Heart right ventricle (tissue), 16 donors: Measurements from ENCODE around the gene CES2. TPM values are rescaled to one million over a fixed set of nuclear protein-coding genes. Genes with fewer than 3 reads are reported as not detected.

ENCODE experiments used
- ATAC-seq, 8 donors: fragments of 200-7000 bp; cut with Tn5 transposase; one replicate each; pipeline ENCODE4 v1.9.1; 2020; ENCODE audit warnings: mild to moderate bottlenecking in 8 of 8, moderate library complexity in 8 of 8, moderate number of reproducible peaks in 1 of 8
- DNase-seq, 2 donors: peaks; one replicate each; pipeline ENCODE4 v3.0.0-alpha.2; 2020
- H3K27ac ChIP-seq, 10 donors: fragments of 200-600 bp; sonication (generic) in 2 of 10; one replicate each; pipeline versions ENCODE4 v1.5.0 to v1.8.0; 2020 to 2022; ENCODE audit warnings: mild to moderate bottlenecking in 3 of 10
- H3K27me3 ChIP-seq, 7 donors: fragments of 200-600 bp; one replicate each; pipeline ENCODE4 v1.8.0; 2021 to 2022; ENCODE audit warnings: mild to moderate bottlenecking in 2 of 7
- H3K36me3 ChIP-seq, 9 donors: fragments of 200-600 bp; sonication (generic) in 1 of 9; one replicate each; pipeline versions ENCODE4 v1.5.0 to v1.8.0; 2020 to 2022; ENCODE audit warnings: mild to moderate bottlenecking in 2 of 9
- H3K4me1 ChIP-seq, 9 donors: fragments of 200-600 bp; sonication (generic) in 1 of 9; one replicate each; pipeline versions ENCODE4 v1.5.0 to v1.8.0; 2020 to 2022; ENCODE audit warnings: mild to moderate bottlenecking in 4 of 9
- H3K4me3 ChIP-seq, 10 donors: fragments of 200-600 bp; sonication (generic) in 2 of 10; one replicate each; pipeline versions ENCODE4 v1.5.0 to v1.8.0; 2020 to 2022; ENCODE audit warnings: mild to moderate bottlenecking in 7 of 10, moderate library complexity in 2 of 10
- H3K9me3 ChIP-seq, 11 donors: fragments of 200-600 bp in 10 of 11; sonication (generic) in 2 of 11; one replicate each; pipeline versions ENCODE4 v1.5.0 to v1.8.0; 2013 to 2022; ENCODE audit warnings: mild to moderate bottlenecking in 2 of 11, control low read depth in 1 of 11, moderate library complexity in 1 of 11
- CTCF ChIP-seq, 9 donors: fragments of 200-600 bp; sonication (generic) in 2 of 9; IDR thresholded peaks; one replicate each; pipeline versions ENCODE4 v1.5.0 to v1.8.0; 2021 to 2022; ENCODE audit warnings: antibody characterized with exemption in 9 of 9, mild to moderate bottlenecking in 5 of 9, moderate library complexity in 1 of 9
- WGBS, 2 donors: extraction: QIAGEN DNeasy Blood & Tissue Kit; methylation state at CpG; one replicate each; pipeline ENCODE4 v1.1.7; 2013; ENCODE audit warnings: inconsistent platforms in 1 of 2; 5-methylcytosine and 5-hydroxymethylcytosine counted together
- intact Hi-C, 10 donors: fragments of 100-400 bp; cut with DNase I; formaldehyde crosslinking; loops; one replicate each; pipeline versions ENCODE4 v1.11.1 to v1.14.2; 2022
- polyA plus RNA-seq, 2 donors: library from polyadenylated mRNA; stranded (reverse); fragments of 200-250 nt; gene quantifications; one replicate each; pipeline ENCODE4 v1.2.3, GENCODE V29; 2013
- total RNA-seq, 10 donors: library from RNA; stranded (reverse); fragmentation: NEBNext Ultra II Directional in 3 of 10; extraction: Animal tissue kit (Norgen Biotek cat#: 25700) in 3 of 10; gene quantifications; one replicate each; pipeline versions ENCODE4 v1.2.1 to v1.2.4, GENCODE V29; 2021 to 2023
- donor health status: Arrhythmogenic right ventricular cardiomyopathy.
- donor health status: ischemic (EF 13 %, LVEDD 7.1; RV severe dilation, severe dysfunction).
- donor health status: healthy with polysubstance abuse.
- donor health status: DM: no; HTN: yes; CAD: no.
- donor health status: DM: no; HTN: no; CAD: no.
- donor health status: ischemic (EF 25% LVEDD 6.9; RV normal size, moderate dysfunction).
- donor health status: ischemic (EF 25% LVEDD 5.7; RV mildly dilated, moderate dysfunction).
- donor health status: healthy.
- donor health status: DM: yes; HTN: yes; CAD: no.
- donor health status: Ischemic cardiomyopathy.
- donor health status: ischemic (EF 35%, LVEDD 5.7; RV mildly dilated, moderate dysfunction).
- donor health status: nonischemic (EF 11% LVEDD 7.7; RV severe dilation, severe dysfunction).
- donor health status: DM: yes; HTN: yes; CAD: no.
- donor health status: PGD.
- donor health status: ischemic (EF 29% LVEDD 5.4; RV normal size, mild dysfunction).
- donor health status: nonischemic (EF 23%, LVEDD 6.1; RV moderate dilation, normal function).

CES2 gene
- total and polyA plus RNA-seq, 12 donors = 25.1 to 194 (median 81.5) TPM

- Histone ChIP-seq H3K4me3 (peak overlapping the region in 8 of 10 donors; percentile 62 to 99 (median 91)), H3K9me3 (no peaks in the 10 kb centered on the region), H3K4me1 (peaks cover 21 to 57% (median 42%) of the 10 kb centered on the region in 9 donors), H3K27me3 (no peaks in the 10 kb centered on the region), H3K27ac (peak overlapping the region; percentile 39 to 99 (median 95)), H3K36me3 (peaks cover 0 to 65% (median 21%) of the 10 kb centered on the region in 9 donors)
- WGBS, 2 donors = 58 to 70% methylated on average over 6 of the region's 6 CpGs
- DNase-seq = no peak
- intact Hi-C loops = no loop called here
- no peak for TF ChIP-seq CTCF (IDR thresholded peaks at IDR 0.05)
- ATAC-seq = peak in 3 of 8 donors; percentile 13 to 33 (median 22)
Observed at GRCh38 chr16:66936462-66936861, 1.1 kb downstream of the CES2 start.

GRCh38 chr16:66936889-66937554 lies 1.7 kb downstream of the CES2 start:
- H3K27ac ChIP-seq = peak overlapping the region in 9 of 10 donors; percentile 85 to 99 (median 96)
- WGBS, 2 donors = 84 to 93% methylated on average over 4 of the region's 4 CpGs
- no peaks in the 10 kb centered on the region for H3K9me3 ChIP-seq
- H3K27me3 ChIP-seq = no peaks in the 10 kb centered on the region
- peak overlapping the region in 6 of 10 donors; percentile 11 to 99 (median 83) for H3K4me3 ChIP-seq
- peaks cover 21 to 57% (median 42%) of the 10 kb centered on the region in 9 donors for H3K4me1 ChIP-seq
- peaks cover 3 to 65% (median 26%) of the 10 kb centered on the region in 9 donors for H3K36me3 ChIP-seq
- DNase-seq (peak in 1 of 2 donors; percentile 1), ATAC-seq (no peak)
- no peak for TF ChIP-seq CTCF (IDR thresholded peaks at IDR 0.05)
- intact Hi-C loops = no loop called here

GRCh38 chr16:66937725-66938337 lies 2.5 kb downstream of the CES2 start:
- Histone ChIP-seq H3K9me3 (no peaks in the 10 kb centered on the region), H3K27ac (peak overlapping the region in 3 of 10 donors; percentile 91 to 96 (median 92)), H3K4me3 (no peak overlapping the region), H3K27me3 (no peaks in the 10 kb centered on the region), H3K36me3 (peaks cover 3 to 67% (median 34%) of the 10 kb centered on the region in 9 donors), H3K4me1 (peaks cover 20 to 51% (median 39%) of the 10 kb centered on the region in 9 donors)
- intact Hi-C loops = no loop called here
- ATAC-seq (no peak), DNase-seq (no peak)
- TF ChIP-seq CTCF (IDR thresholded peaks at IDR 0.05) = no peak
- WGBS, 2 donors = 92 to 95% methylated on average over 10 of the region's 10 CpGs

GRCh38 chr16:66939366-66939765 lies 4.0 kb downstream of the CES2 start:
- H3K27ac ChIP-seq = no peak overlapping the region
- TF ChIP-seq CTCF (IDR thresholded peaks at IDR 0.05) = no peak
- intact Hi-C loops = no loop called here
- H3K4me3 ChIP-seq = no peak overlapping the region
- ATAC-seq = no peak
- peaks cover 3 to 81% (median 37%) of the 10 kb centered on the region in 9 donors for H3K36me3 ChIP-seq
- no peaks in the 10 kb centered on the region for H3K27me3 ChIP-seq
- DNase-seq = no peak
- no peaks in the 10 kb centered on the region for H3K9me3 ChIP-seq
- H3K4me1 ChIP-seq = peaks cover 13 to 41% (median 28%) of the 10 kb centered on the region in 9 donors
